Measurements from ENCODE around the gene ARHGAP45. TPM values are rescaled to one million over a fixed set of nuclear protein-coding genes. Genes with fewer than 3 reads are reported as not detected.

Gene ARHGAP45
- total and polyA plus RNA-seq, 9 of the 15 experiments (the other 6 are each of a cell fraction or from before 2014, with no cell fraction given): 0.08 to 22.1 (median 4.2) TPM

DNA sequence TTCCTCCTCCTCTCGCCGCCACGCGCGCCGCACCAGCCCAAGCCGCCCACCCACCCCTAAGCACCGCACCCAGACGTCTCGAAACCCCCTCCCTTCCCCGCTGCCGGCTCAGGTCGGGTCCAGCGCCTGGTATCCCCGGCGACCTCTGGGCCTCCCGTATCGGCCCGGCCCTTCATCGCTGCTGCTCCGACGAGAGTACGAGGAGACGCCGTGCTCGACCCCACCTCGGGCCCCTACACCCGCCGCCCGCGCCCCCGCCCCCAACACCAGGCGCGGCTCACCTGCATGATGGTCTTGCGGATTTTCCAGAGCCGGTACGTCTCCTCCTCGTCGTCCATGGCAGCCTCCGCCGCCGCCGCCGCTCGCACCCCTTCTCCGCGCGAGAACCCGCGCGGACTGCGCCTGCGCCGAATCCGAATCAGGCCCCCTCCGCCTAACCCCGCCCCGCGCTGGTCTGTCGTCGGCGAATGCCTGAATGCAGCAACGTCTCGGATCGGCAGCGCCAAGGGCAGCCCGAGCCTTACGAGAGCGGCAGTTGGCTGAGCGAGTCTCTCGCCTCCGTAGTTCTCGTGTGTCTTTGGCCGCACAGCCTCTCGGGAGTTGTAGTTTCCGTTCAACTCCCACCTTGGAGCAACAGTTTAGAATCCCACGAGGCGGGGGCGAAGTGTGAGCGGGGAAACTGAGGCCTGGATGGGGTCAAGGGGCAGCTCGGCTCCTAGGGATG is 28.2 kb downstream of the ARHGAP45 start, which contains the start of gene POLR2E (continued):
- no peak for TF ChIP-seq NR0B1 (IDR thresholded peaks at IDR 0.05; ENCODE audit: partially characterized antibody)
- no peak for TF ChIP-seq ATF1 (CRISPR knock-in tag; IDR thresholded peaks at IDR 0.05)
- TF ChIP-seq ATF1 (tag; IDR thresholded peaks at IDR 0.05): peak; percentile 78
- peak; percentile 37; the same call in 1 of the 2 replicates for TF ChIP-seq PML (IDR thresholded peaks at IDR 0.05; ENCODE audit: low read length)
- TF ChIP-seq CEBPB (tag; IDR thresholded peaks at IDR 0.05): no peak
- no peak for TF ChIP-seq CHD1 (IDR thresholded peaks at IDR 0.05; ENCODE audit: low read length)
- TF ChIP-seq CSDE1 (IDR thresholded peaks at IDR 0.05): no peak
- TF ChIP-seq BRCA1 (IDR thresholded peaks at IDR 0.05): no peak
- no peak for TF ChIP-seq BRCA1 (CRISPR knock-in tag; IDR thresholded peaks at IDR 0.05)
- TF ChIP-seq RBM14 (IDR thresholded peaks at IDR 0.05; ENCODE audit: borderline replicate concordance, insufficient read depth, low read depth, low read length): no peak
- TF ChIP-seq ZNF589 (CRISPR knock-in tag; IDR thresholded peaks at IDR 0.05; ENCODE audit: low read depth): no peak
- TF ChIP-seq ZNF512 (tag; IDR thresholded peaks at IDR 0.05): no peak
- TF ChIP-seq SFPQ (IDR thresholded peaks at IDR 0.05; ENCODE audit: low read depth, low read length): no peak
- TF ChIP-seq NCOA1 (IDR thresholded peaks at IDR 0.05; ENCODE audit: low read depth): no peak
- TF ChIP-seq HMG20A (CRISPR knock-in tag; conservative IDR thresholded peaks at IDR 0.05): no peak
- TF ChIP-seq NR3C1 (CRISPR knock-in tag; IDR thresholded peaks at IDR 0.05): no peak
- TF ChIP-seq, protein P1, sequence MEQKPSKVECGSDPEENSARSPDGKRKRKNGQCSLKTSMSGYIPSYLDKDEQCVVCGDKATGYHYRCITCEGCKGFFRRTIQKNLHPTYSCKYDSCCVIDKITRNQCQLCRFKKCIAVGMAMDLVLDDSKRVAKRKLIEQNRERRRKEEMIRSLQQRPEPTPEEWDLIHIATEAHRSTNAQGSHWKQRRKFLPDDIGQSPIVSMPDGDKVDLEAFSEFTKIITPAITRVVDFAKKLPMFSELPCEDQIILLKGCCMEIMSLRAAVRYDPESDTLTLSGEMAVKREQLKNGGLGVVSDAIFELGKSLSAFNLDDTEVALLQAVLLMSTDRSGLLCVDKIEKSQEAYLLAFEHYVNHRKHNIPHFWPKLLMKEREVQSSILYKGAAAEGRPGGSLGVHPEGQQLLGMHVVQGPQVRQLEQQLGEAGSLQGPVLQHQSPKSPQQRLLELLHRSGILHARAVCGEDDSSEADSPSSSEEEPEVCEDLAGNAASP (IDR thresholded peaks at IDR 0.05): no peak
- no peak for TF ChIP-seq ATF6 (CRISPR knock-in tag; IDR thresholded peaks at IDR 0.05)
- no peak for TF ChIP-seq SMAD4 (CRISPR knock-in tag; conservative IDR thresholded peaks at IDR 0.05)
- peak; percentile 68; the same call in 1 of the 2 replicates for TF ChIP-seq PHF8 (IDR thresholded peaks at IDR 0.05; ENCODE audit: borderline replicate concordance, low read length)
